DOHH2 (cell line): ENCODE data around the gene FRY.

Experiments
- EZH2phosphoT487 ChIP-seq: fragments of 200-600 bp; sonication (generic); IDR thresholded peaks from 2 replicates; pipeline ENCODE4 v1.6.1; 2017; ENCODE audit warnings: borderline replicate concordance, mild to moderate bottlenecking, antibody characterized with exemption, low read length, moderate library complexity, mixed read lengths
- TF ChIP-seq, protein P1 (sequence below): fragments of 200-600 bp; sonication (generic); IDR thresholded peaks from one replicate; pipeline ENCODE4 v1.5.1; 2014; ENCODE audit warnings: antibody characterized with exemption, mild to moderate bottlenecking, low read depth, low read length; ENCODE audit not compliant: poor library complexity, severe bottlenecking

DNA sequence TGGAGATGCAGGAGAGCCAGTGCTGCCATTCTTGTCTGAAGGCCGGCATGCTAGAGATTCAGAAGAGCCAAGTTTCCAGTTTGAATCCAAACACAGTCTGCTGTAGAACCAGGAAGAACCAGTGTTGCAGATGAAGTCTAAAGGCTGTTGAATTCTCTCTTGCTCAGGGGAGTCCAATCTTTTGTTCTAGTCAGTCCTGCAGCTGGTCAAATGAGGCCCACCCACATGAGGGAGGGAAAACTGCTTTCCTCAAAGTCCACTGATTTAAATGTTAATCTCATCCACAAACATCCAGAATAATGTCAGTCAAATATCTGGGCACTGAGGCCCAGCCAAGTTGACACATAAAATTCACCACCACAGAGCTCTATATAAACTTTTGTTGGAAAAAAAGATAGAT is 136.6 kb downstream of the FRY start:
- TF ChIP-seq, protein P1, sequence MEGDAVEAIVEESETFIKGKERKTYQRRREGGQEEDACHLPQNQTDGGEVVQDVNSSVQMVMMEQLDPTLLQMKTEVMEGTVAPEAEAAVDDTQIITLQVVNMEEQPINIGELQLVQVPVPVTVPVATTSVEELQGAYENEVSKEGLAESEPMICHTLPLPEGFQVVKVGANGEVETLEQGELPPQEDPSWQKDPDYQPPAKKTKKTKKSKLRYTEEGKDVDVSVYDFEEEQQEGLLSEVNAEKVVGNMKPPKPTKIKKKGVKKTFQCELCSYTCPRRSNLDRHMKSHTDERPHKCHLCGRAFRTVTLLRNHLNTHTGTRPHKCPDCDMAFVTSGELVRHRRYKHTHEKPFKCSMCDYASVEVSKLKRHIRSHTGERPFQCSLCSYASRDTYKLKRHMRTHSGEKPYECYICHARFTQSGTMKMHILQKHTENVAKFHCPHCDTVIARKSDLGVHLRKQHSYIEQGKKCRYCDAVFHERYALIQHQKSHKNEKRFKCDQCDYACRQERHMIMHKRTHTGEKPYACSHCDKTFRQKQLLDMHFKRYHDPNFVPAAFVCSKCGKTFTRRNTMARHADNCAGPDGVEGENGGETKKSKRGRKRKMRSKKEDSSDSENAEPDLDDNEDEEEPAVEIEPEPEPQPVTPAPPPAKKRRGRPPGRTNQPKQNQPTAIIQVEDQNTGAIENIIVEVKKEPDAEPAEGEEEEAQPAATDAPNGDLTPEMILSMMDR, result no peak
- TF ChIP-seq EZH2phosphoT487, result no peak
